ENCODE data around the gene LRRC9. TPM values are rescaled to one million over a fixed set of nuclear protein-coding genes. Genes with fewer than 3 reads are reported as not detected.

The LRRC9 gene
- total and polyA plus RNA-seq, 10 donors, result not detected

- H3K27me3 ChIP-seq (replicated peaks in 1 of 7), result no peaks in the 10 kb centered on the region
- H3K27ac ChIP-seq, result peak within 1 kb of the TSS; percentile 94 to 99 (median 97)
- peak within 1 kb of the TSS; percentile 57 to 84 (median 64) for H3K4me3 ChIP-seq
- no peaks in the 10 kb centered on the region for H3K36me3 ChIP-seq
- TF ChIP-seq POLR2AphosphoS5 (IDR thresholded peaks at IDR 0.05) (peak; percentile 98 to 99 (median 98)), CTCF (IDR thresholded peaks at IDR 0.05 in 8 of 11, conservative IDR thresholded peaks at IDR 0.05 in 3 of 11) (peak in 5 of 11 experiments; percentile 15 to 34 (median 19)), POLR2A (IDR thresholded peaks at IDR 0.05) (peak; percentile 65 to 91 (median 71))
- intact Hi-C loops (cut with DNase I; ENCODE audit: low total_unique reads), result loop anchor here (5.0 to 10.0 kb wide), 2 partner anchors 70 to 607 kb away; partner anchors contain the start of genes JKAMP and L3HYPDH
- H3K4me1 ChIP-seq, result peaks cover 18 to 46% (median 37%) of the 10 kb centered on the region in 6 donors
- 0% methylated on average over 63 to 88 of the region's 88 CpGs for WGBS, 5 donors
- H3K9me3 ChIP-seq, result no peaks in the 10 kb centered on the region
- peak; percentile 99 for DNase-seq
Measured at GRCh38 chr14:60091550-60092525, 171.9 kb downstream of the LRRC9 start, which contains the start of gene PCNX4. Gene PCNX4, plus strand, starts transcription at chr14:60091923. Its CDS starts 15,716 bp downstream, at chr14:60107639.

DNA sequence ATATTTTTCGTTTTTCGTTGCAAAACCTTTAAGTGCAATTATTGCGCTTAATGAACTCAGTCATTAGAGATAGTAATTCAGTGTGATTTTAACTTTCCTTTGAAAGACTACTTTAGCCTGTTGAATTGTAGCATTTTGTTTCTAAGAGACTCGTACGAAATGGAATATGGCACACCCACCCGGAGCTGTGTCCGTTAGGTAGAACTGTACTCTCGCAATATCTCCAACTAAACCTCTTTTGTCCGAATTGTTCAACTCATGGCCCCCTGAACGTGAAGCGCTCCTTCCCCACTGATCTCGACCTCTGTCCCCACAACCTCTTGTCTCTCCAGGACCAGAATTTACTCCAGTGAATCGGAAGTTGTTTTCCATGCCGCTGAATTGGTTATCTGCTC is 172.6 kb downstream of the LRRC9 start:
- TF ChIP-seq CTCF (IDR thresholded peaks at IDR 0.05 in 8 of 11, conservative IDR thresholded peaks at IDR 0.05 in 3 of 11) (no peak), POLR2AphosphoS5 (IDR thresholded peaks at IDR 0.05) (no peak), POLR2A (IDR thresholded peaks at IDR 0.05) (no peak)
- DNase-seq, result no peak
- Histone ChIP-seq H3K4me1 (peaks cover 18 to 46% (median 37%) of the 10 kb centered on the region in 6 donors), H3K27ac (peak overlapping the region; percentile 94 to 99 (median 97)), H3K9me3 (no peaks in the 10 kb centered on the region), H3K4me3 (peak overlapping the region; percentile 57 to 84 (median 64)), H3K27me3 (replicated peaks in 1 of 7) (no peaks in the 10 kb centered on the region), H3K36me3 (peaks cover 0 to 5% (median 0%) of the 10 kb centered on the region in 6 donors)
- 0 to 1% (median 1%) methylated on average over 14 of the region's 14 CpGs for WGBS, 5 donors
- intact Hi-C loops (cut with DNase I; ENCODE audit: low total_unique reads), result loop anchor here (5.0 to 10.0 kb wide), 2 partner anchors 70 to 608 kb away; partner anchors contain the start of genes JKAMP and L3HYPDH

- Histone ChIP-seq H3K4me1 (peaks cover 18 to 46% (median 37%) of the 10 kb centered on the region in 6 donors), H3K36me3 (peaks cover 0 to 11% (median under 1%) of the 10 kb centered on the region in 6 donors), H3K27ac (peak overlapping the region; percentile 94 to 99 (median 97)), H3K4me3 (peak overlapping the region; percentile 57 to 84 (median 64)), H3K9me3 (no peaks in the 10 kb centered on the region), H3K27me3 (replicated peaks in 1 of 7) (no peaks in the 10 kb centered on the region)
- WGBS, 5 donors, result 7 to 13% (median 9%) methylated on average over 3 of the region's 3 CpGs
- intact Hi-C loops (cut with DNase I; ENCODE audit: low total_unique reads), result loop anchor here (5.0 to 10.0 kb wide), 2 partner anchors 69 to 608 kb away; partner anchors contain the start of genes JKAMP and L3HYPDH
- no peak for TF ChIP-seq CTCF (IDR thresholded peaks at IDR 0.05 in 8 of 11, conservative IDR thresholded peaks at IDR 0.05 in 3 of 11)
- TF ChIP-seq POLR2A (IDR thresholded peaks at IDR 0.05), result no peak
- no peak for TF ChIP-seq POLR2AphosphoS5 (IDR thresholded peaks at IDR 0.05)
- no peak for DNase-seq
Measured at GRCh38 chr14:60093080-60093479, 173.1 kb downstream of the LRRC9 start.
